HG03025 (cell line): Measurements from ENCODE around the gene B3GALT5.

ENCODE experiments used
- ATAC-seq: cut with Tn5 transposase; IDR thresholded peaks from one replicate; pipeline ENCODE4 v1.9.1; 2021; ENCODE audit warnings: mild to moderate bottlenecking, moderate library complexity; ENCODE audit not compliant: unreplicated experiment, low FRiP score

The B3GALT5 gene

GRCh38 chr21:39641827-39642450 lies 29.2 kb downstream of the B3GALT5 start:
- no peak for ATAC-seq

- no peak for ATAC-seq
Measured at GRCh38 chr21:39644062-39644560, 31.4 kb downstream of the B3GALT5 start.

- no peak for ATAC-seq
Measured at GRCh38 chr21:39645331-39645730, 32.6 kb downstream of the B3GALT5 start.

GRCh38 chr21:39647476-39647875 lies 34.7 kb downstream of the B3GALT5 start:
- ATAC-seq: no peak

- no peak for ATAC-seq
Measured at GRCh38 chr21:39648879-39649278, 36.1 kb downstream of the B3GALT5 start.

GRCh38 chr21:39649526-39649925 lies 36.8 kb downstream of the B3GALT5 start:
- ATAC-seq: no peak

GRCh38 chr21:39650306-39650705 lies 37.6 kb downstream of the B3GALT5 start:
- ATAC-seq: no peak

- no peak for ATAC-seq
Measured at GRCh38 chr21:39650801-39651200, 38.1 kb downstream of the B3GALT5 start.

GRCh38 chr21:39651206-39651605 lies 38.5 kb downstream of the B3GALT5 start:
- ATAC-seq: no peak

- ATAC-seq: no peak
Measured at GRCh38 chr21:39654951-39655350, 42.2 kb downstream of the B3GALT5 start.

GRCh38 chr21:39655589-39655988 lies 42.8 kb downstream of the B3GALT5 start:
- ATAC-seq: no peak

- ATAC-seq: no peak
Measured at GRCh38 chr21:39656209-39656608, 43.5 kb downstream of the B3GALT5 start.

- no peak for ATAC-seq
Measured at GRCh38 chr21:39657091-39657689, 44.5 kb downstream of the B3GALT5 start.

GRCh38 chr21:39658066-39658465 lies 45.3 kb downstream of the B3GALT5 start:
- ATAC-seq: no peak

GRCh38 chr21:39659070-39659815 lies 46.5 kb downstream of the B3GALT5 start:
- no peak for ATAC-seq

- ATAC-seq: no peak
Measured at GRCh38 chr21:39660191-39660980, 47.6 kb downstream of the B3GALT5 start.

GRCh38 chr21:39661121-39661520 lies 48.4 kb downstream of the B3GALT5 start:
- ATAC-seq: no peak

GRCh38 chr21:39661740-39662139 lies 49.0 kb downstream of the B3GALT5 start:
- ATAC-seq: no peak

GRCh38 chr21:39662411-39662953 lies 49.7 kb downstream of the B3GALT5 start:
- no peak for ATAC-seq

- ATAC-seq: no peak
Measured at GRCh38 chr21:39663066-39663465, 50.3 kb downstream of the B3GALT5 start.
